ENCODE measurements around the gene TSEN2. TPM values are rescaled to one million over a fixed set of nuclear protein-coding genes. Genes with fewer than 3 reads are reported as not detected.

TSEN2 gene
- polyA plus RNA-seq, 1 donor (not counting 4 experiments of a cell fraction or from before 2014, with no cell fraction given) = 23.8 TPM

GRCh38 chr3:12472000-12472610 is 12.2 kb upstream of the TSEN2 start:
- Histone ChIP-seq H3K27me3 (ENCODE audit: control insufficient read depth, extremely low read depth, insufficient read depth, low read length) (no peaks in the 10 kb centered on the region), H3K9me1 (ENCODE audit: control insufficient read depth, extremely low read depth, insufficient read depth, low read length) (no peaks in the 10 kb centered on the region), H3K79me2 (ENCODE audit: control insufficient read depth, insufficient read depth, low read length) (no peaks in the 10 kb centered on the region), H3K4me3 (ENCODE audit: control insufficient read depth in 2 of 3, extremely low read depth in 1 of 3, insufficient read depth in 2 of 3, low read depth in 1 of 3, low read length in 3 of 3) (no peak overlapping the region), H2AFZ (ENCODE audit: control insufficient read depth, low read length) (no peak overlapping the region), H3K4me2 (ENCODE audit: control insufficient read depth, extremely low read depth, insufficient read depth, low read depth, low read length) (no peak overlapping the region), H3K36me3 (ENCODE audit: control insufficient read depth in 2 of 2, extremely low read depth in 1 of 2, insufficient read depth in 2 of 2, low read length in 2 of 2) (no peaks in the 10 kb centered on the region), H4K20me1 (ENCODE audit: control insufficient read depth, extremely low read depth, insufficient read depth, low read length) (no peaks in the 10 kb centered on the region), H3K9ac (ENCODE audit: control insufficient read depth, extremely low read depth, insufficient read depth, low read length) (no peak overlapping the region), H3K9me3 (ENCODE audit: control insufficient read depth, low read depth, low read length) (no peaks in the 10 kb centered on the region), H3K4me1 (ENCODE audit: control insufficient read depth, extremely low read depth, insufficient read depth, low read length) (peaks cover 5% of the 10 kb centered on the region), H3K27ac (ENCODE audit: control insufficient read depth, insufficient read depth, low read length) (no peak overlapping the region)
- TF ChIP-seq CTCF (optimal IDR thresholded peaks at IDR 0.05 in 1 of 3, IDR thresholded peaks at IDR 0.05 in 1 of 3, conservative IDR thresholded peaks at IDR 0.05 in 1 of 3; ENCODE audit: extremely low read depth in 1 of 3, insufficient read depth in 2 of 3, low read length in 3 of 3) (no peak), EZH2 (IDR thresholded peaks at IDR 0.05; ENCODE audit: low read length) (no peak)
- DNase-seq (ENCODE audit: low read depth, low spot score) (no peak), FAIRE-seq (no peak)
- dilution Hi-C loops (cut with MboI; ENCODE audit: extremely low pct_ligation_motif_present, low sequenced_read_pairs) = no loop called here

GRCh38 chr3:12472796-12473195 is 11.5 kb upstream of the TSEN2 start:
- Histone ChIP-seq H4K20me1 (ENCODE audit: control insufficient read depth, extremely low read depth, insufficient read depth, low read length) (no peaks in the 10 kb centered on the region), H3K9me3 (ENCODE audit: control insufficient read depth, low read depth, low read length) (no peaks in the 10 kb centered on the region), H2AFZ (ENCODE audit: control insufficient read depth, low read length) (no peak overlapping the region), H3K4me1 (ENCODE audit: control insufficient read depth, extremely low read depth, insufficient read depth, low read length) (peaks cover 5% of the 10 kb centered on the region), H3K36me3 (ENCODE audit: control insufficient read depth in 2 of 2, extremely low read depth in 1 of 2, insufficient read depth in 2 of 2, low read length in 2 of 2) (no peaks in the 10 kb centered on the region), H3K9ac (ENCODE audit: control insufficient read depth, extremely low read depth, insufficient read depth, low read length) (no peak overlapping the region), H3K9me1 (ENCODE audit: control insufficient read depth, extremely low read depth, insufficient read depth, low read length) (no peaks in the 10 kb centered on the region), H3K27ac (ENCODE audit: control insufficient read depth, insufficient read depth, low read length) (no peak overlapping the region), H3K4me2 (ENCODE audit: control insufficient read depth, extremely low read depth, insufficient read depth, low read depth, low read length) (no peak overlapping the region), H3K4me3 (ENCODE audit: control insufficient read depth in 2 of 3, extremely low read depth in 1 of 3, insufficient read depth in 2 of 3, low read depth in 1 of 3, low read length in 3 of 3) (no peak overlapping the region), H3K27me3 (ENCODE audit: control insufficient read depth, extremely low read depth, insufficient read depth, low read length) (no peaks in the 10 kb centered on the region), H3K79me2 (ENCODE audit: control insufficient read depth, insufficient read depth, low read length) (no peaks in the 10 kb centered on the region)
- FAIRE-seq (no peak), DNase-seq (ENCODE audit: low read depth, low spot score) (no peak)
- dilution Hi-C loops (cut with MboI; ENCODE audit: extremely low pct_ligation_motif_present, low sequenced_read_pairs) = no loop called here
- no peak for TF ChIP-seq EZH2 (IDR thresholded peaks at IDR 0.05; ENCODE audit: low read length)

- dilution Hi-C loops (cut with MboI; ENCODE audit: extremely low pct_ligation_motif_present, low sequenced_read_pairs) = no loop called here
- no peak for FAIRE-seq
- Histone ChIP-seq H4K20me1 (ENCODE audit: control insufficient read depth, extremely low read depth, insufficient read depth, low read length) (no peaks in the 10 kb centered on the region), H3K9ac (ENCODE audit: control insufficient read depth, extremely low read depth, insufficient read depth, low read length) (no peak overlapping the region), H3K4me3 (ENCODE audit: control insufficient read depth in 2 of 3, extremely low read depth in 1 of 3, insufficient read depth in 2 of 3, low read depth in 1 of 3, low read length in 3 of 3) (no peak overlapping the region), H3K4me2 (ENCODE audit: control insufficient read depth, extremely low read depth, insufficient read depth, low read depth, low read length) (no peak overlapping the region), H3K27me3 (ENCODE audit: control insufficient read depth, extremely low read depth, insufficient read depth, low read length) (no peaks in the 10 kb centered on the region), H3K79me2 (ENCODE audit: control insufficient read depth, insufficient read depth, low read length) (no peaks in the 10 kb centered on the region), H2AFZ (ENCODE audit: control insufficient read depth, low read length) (no peak overlapping the region), H3K27ac (ENCODE audit: control insufficient read depth, insufficient read depth, low read length) (no peak overlapping the region), H3K4me1 (ENCODE audit: control insufficient read depth, extremely low read depth, insufficient read depth, low read length) (peaks cover 5% of the 10 kb centered on the region), H3K36me3 (ENCODE audit: control insufficient read depth in 2 of 2, extremely low read depth in 1 of 2, insufficient read depth in 2 of 2, low read length in 2 of 2) (no peaks in the 10 kb centered on the region), H3K9me1 (ENCODE audit: control insufficient read depth, extremely low read depth, insufficient read depth, low read length) (no peaks in the 10 kb centered on the region), H3K9me3 (ENCODE audit: control insufficient read depth, low read depth, low read length) (no peaks in the 10 kb centered on the region)
- no peak for DNase-seq (ENCODE audit: low read depth, low spot score)
- no peak for TF ChIP-seq EZH2 (IDR thresholded peaks at IDR 0.05; ENCODE audit: low read length)
- no peak for TF ChIP-seq CTCF (optimal IDR thresholded peaks at IDR 0.05 in 1 of 3, IDR thresholded peaks at IDR 0.05 in 1 of 3, conservative IDR thresholded peaks at IDR 0.05 in 1 of 3; ENCODE audit: extremely low read depth in 1 of 3, insufficient read depth in 2 of 3, low read length in 3 of 3)
Observed at GRCh38 chr3:12473511-12473910, 10.8 kb upstream of the TSEN2 start.

Measured in keratinocyte (primary cell).